HPDE6-E6E7 (cell line): Measurements from ENCODE around the gene ERFE.

Experiments used
- DNase-seq: peaks from one replicate; pipeline ENCODE4 v3.0.0; 2011; ENCODE audit warnings: missing footprints; ENCODE audit errors: extremely low spot score

The ERFE gene

DNA sequence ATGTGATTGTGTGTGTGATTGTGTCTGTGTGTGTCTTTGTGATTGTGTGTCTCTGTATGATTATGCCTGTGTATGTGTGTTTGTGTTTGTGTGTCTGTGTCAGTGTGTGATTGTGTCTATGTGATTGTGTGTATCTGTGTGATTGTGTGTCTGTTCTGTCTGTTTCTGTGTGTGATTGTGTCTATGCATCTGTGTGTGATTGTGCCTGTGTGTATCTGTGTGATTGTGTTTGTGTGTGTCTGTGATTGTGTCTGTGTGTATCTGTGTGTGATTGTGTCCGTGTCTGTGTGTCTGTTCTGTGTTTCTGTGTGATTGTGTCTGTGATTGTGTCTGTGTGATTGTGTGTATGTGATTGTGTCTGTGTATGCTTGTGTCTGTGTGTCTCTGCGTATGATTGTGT, 32.4 kb upstream of the ERFE start:
- no peak for DNase-seq

GRCh38 chr2:238126775-238127164, 32.0 kb upstream of the ERFE start:
- DNase-seq = no peak

- no peak for DNase-seq
These were observed 31.4 kb upstream of the ERFE start for GRCh38 chr2:238127165-238128060.

- DNase-seq = no peak
These were observed 30.7 kb upstream of the ERFE start for GRCh38 chr2:238128061-238128440.

- DNase-seq = no peak
These were observed 30.2 kb upstream of the ERFE start for GRCh38 chr2:238128534-238129001.

DNA sequence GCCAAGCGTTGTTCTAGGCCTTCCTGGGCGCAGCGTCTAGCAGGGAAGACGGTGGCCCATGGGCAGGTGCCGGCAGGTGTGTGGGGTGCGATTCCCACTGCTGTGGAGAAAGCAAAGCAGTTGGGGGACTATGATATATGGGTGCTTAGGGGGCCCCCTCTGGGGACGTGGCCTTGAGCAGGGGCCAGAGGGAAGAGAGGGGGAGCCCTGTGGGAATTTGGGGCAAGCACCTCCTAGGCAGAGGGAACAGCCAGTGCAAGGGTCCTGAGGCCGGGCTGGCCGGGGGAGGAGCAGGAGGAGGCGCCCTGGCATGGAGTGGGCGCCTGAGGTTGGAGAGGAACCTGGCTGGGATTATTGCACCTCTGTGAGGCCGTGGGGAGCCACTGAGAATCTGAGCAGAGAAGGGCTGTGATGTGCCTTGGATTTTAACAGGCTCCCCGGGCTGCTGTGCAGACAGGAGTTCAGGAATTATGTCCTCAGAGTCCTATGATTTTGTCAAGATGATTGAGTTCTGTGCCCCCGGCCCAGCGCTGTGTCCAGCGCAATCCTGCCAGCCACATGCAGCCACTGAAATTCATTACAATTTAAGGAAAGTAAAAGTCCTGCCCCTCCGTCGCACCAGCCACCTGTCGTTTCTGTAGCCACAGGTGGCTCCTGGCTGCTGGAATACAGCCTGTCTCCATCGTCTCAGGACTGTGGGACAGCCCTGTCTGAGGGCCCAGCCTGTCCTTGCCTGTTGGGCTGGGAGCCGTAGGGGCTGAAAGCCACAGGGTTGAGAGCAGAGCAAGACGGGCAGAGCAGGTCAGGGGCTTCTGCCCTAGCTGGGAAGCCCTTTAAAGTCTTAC, 29.4 kb upstream of the ERFE start:
- DNase-seq = no peak

DNA sequence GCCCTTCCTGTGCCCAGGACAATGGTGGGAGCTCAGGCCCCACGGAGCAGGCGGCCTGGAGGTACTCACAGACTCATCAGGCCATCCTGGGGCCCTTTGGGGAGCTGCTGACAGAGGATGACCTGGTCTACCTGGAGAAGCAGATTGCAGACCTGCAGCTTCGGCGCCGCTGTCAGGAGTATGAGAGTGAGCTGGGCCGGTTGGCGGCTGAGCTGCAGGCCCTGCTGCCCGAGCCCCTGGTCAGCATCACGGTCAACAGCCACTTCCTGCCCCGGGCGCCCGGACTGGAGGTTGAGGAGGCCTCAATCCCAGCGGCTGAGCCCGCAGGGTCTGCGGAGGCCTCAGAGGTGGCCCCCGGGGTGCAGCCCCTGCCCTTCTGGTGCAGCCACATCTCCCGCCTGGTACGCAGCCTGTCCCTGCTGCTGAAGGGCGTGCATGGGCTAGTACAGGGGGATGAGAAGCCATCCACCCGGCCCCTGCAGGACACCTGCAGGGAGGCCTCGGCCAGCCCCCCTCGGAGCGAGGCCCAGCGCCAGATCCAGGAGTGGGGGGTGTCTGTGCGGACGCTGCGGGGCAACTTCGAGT, 28.6 kb upstream of the ERFE start:
- DNase-seq = no peak

- DNase-seq = no peak
These were observed 27.8 kb upstream of the ERFE start for GRCh38 chr2:238130696-238131628.

GRCh38 chr2:238131761-238132462, 26.9 kb upstream of the ERFE start:
- DNase-seq = no peak

DNA sequence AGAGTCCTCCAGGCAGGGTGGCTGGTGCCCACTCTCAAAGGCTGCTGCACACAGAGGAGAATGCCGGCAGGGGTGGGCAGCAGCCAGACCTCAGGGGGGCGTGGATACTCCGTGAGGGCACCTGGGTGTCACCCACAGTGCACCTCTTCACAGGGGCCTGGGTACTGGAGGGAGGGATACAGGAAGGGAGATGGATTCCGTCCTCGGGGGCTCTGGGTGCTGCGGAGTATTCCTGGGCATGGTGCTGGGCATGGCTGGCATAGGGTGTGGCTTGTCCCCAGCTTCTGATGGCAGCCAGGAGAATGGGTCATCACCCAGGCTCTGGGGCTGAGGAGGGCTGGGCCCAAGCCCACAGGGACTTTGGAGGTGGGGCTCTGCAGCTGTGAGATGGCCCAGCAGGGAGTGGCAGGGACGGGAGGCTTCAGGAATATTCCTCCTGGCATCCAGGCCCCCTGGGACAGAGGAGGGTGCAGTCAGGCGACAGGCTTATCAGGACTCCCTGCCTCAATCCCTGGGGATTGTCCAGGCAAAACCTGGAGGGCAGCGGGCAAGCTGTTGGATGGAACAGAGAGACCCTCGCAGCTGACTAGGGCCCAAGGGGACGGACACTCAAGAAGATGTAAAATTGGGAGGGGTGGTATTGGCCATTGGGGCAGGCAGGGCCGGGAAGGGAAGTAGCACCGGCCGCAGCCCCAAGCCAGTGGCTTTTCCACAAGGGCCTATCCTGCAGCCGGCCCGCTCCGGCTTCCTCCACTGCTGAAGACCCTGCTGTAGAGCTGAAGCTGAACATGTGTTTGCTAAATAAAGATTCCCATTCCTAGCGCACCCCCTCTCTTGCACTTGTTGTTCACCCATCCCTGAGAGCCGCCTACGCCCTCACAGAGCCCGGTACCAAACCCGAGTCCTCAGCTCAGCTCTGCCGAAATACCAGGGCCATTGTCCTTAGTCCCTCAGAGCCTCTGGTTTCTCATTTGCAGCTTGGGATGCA, 26.0 kb upstream of the ERFE start:
- DNase-seq = no peak

- DNase-seq = no peak
These were observed 25.0 kb upstream of the ERFE start for GRCh38 chr2:238133499-238134392.

- DNase-seq = no peak
These were observed 24.4 kb upstream of the ERFE start for GRCh38 chr2:238134393-238134785.

GRCh38 chr2:238135601-238136150, 23.1 kb upstream of the ERFE start:
- no peak for DNase-seq

GRCh38 chr2:238136820-238137537, 21.8 kb upstream of the ERFE start:
- DNase-seq = no peak

- DNase-seq = no peak
These were observed 20.9 kb upstream of the ERFE start for GRCh38 chr2:238137885-238138284.

DNA sequence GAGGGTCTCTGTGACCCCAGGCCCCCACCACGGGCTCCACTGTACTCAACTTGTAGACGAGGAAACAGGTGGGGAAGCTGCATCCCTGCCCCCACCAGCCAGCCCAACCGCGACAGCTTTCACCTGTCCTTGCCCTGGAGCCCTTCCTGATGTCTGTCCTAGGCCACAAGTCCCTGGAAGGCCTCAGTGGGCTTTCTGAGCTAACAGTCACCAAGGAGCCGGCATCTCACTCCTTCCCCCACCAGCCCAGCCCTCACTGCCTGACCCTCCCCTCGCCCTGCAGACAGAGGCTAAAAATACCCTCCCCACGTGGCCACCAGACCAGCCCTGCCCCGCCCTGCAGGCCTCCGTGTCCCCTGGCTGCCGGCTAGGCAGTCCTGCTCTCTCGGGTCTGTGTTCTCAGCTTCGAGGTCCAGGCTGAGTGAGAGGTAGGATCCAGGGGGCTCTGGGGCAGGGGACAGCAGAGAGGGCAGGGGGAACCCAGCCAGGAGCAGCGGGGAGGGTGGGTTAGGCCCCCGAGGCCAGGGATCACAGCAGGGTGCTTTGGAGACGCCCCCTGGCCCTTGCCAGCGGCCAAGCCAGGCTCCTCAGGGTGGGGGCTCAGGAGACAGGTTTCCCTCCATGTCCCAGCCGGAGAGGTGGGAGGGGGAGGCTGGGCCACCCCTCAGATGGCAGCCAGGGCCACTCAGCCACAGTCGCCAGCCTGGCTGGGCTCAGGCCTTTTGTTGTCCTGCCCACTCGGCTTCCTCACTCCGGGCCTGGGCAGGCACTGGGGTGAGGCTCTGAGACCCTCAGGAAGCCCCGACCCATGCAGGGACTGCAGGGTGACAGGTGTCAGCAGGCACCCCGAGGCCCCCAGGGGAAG, 20.2 kb upstream of the ERFE start, which contains the start of gene KLHL30:
KLHL30 (plus strand) TSS at position 338 of the 865 bp plus-strand sequence. CDS start 2,087 bp downstream, outside the sequence.
- DNase-seq = no peak
